ENCODE results near the gene NR4A1. TPM values are rescaled to one million over a fixed set of nuclear protein-coding genes. Genes with fewer than 3 reads are reported as not detected.

Gene NR4A1
- total and polyA plus RNA-seq, 9 of the 15 experiments (the other 6 are each of a cell fraction or from before 2014, with no cell fraction given) = 0.07 to 4.7 (median 1.9) TPM; not detected in 1

DNA sequence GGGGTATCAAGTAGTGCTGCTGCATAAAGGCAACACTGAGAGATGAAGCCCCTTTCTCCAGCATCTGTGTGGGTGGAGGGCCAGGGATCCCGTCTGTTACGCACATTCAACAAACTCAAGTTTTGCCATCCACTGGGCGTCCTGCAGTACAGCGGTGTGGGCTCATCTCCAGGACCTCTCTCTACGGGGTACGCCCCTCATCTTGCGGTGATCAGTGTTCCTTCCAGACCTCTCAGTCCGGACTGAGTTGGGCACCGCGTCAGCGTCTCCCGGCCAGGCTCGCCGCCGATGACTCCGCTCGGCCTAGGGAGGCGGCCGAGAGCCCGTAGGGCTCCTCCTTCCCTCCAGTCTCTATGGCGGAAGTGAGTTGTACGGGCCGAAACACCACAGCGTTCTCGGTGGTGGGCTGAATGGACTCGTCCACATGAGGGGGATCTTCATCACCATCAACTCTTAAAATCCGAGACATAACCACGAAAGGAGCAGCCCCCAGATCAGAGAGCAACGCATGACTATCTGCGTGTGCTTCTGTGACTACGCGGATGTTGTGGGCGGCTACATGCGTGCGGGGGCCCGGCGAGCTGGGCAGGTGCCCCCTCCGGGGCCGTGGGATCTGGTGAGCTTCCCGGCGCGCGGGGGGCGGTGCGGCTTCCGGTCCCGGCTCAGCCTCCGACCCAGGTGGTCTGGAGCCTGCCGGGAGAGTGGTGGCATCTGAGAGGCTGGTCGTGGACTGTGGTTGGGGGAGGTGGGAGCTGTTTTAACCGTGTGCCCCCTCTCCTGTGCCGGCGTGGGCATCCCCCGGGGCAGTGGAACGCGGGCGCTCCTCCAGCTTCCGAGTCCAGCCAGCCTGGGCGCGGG is 18.3 kb downstream of the NR4A1 start, which contains the start of gene ATG101 (continued):
- no peak for TF ChIP-seq ZNF23 (CRISPR knock-in tag; IDR thresholded peaks at IDR 0.05)
- 0 out of 2 replicates have a peak, but pooled peaks have one; percentile 17 for TF ChIP-seq ZNF263 (CRISPR knock-in tag; IDR thresholded peaks at IDR 0.05; ENCODE audit: borderline replicate concordance)
- TF ChIP-seq TAF9B (IDR thresholded peaks at IDR 0.05; ENCODE audit: partially characterized antibody) = no peak
- peak; percentile 11; the same call in 1 of the 2 replicates for TF ChIP-seq RAD51 (IDR thresholded peaks at IDR 0.05; ENCODE audit: borderline replicate concordance, low read depth)
- peak; percentile 29; the same call in 1 of the 2 replicates for TF ChIP-seq STAT5A (IDR thresholded peaks at IDR 0.05; ENCODE audit: borderline replicate concordance, low read length)
- TF ChIP-seq ETS1 (conservative IDR thresholded peaks at IDR 0.05; ENCODE audit: control insufficient read depth, low read depth, low read length) = peak; percentile 49
- TF ChIP-seq ZFP30 (CRISPR knock-in tag; IDR thresholded peaks at IDR 0.05; ENCODE audit: borderline replicate concordance) = no peak
- peak; percentile 73 for TF ChIP-seq MAFF (IDR thresholded peaks at IDR 0.05; ENCODE audit: low read length)
- peak; percentile 68; the same call in 1 of the 2 replicates for TF ChIP-seq TRIM28 (IDR thresholded peaks at IDR 0.05)
- TF ChIP-seq ZNF384 (IDR thresholded peaks at IDR 0.05; ENCODE audit: low read depth, low read length) = peak; percentile 72
- no peak for TF ChIP-seq ZNF140 (CRISPR knock-in tag; IDR thresholded peaks at IDR 0.05)
- peak; percentile 96 for TF ChIP-seq ZBTB40 (IDR thresholded peaks at IDR 0.05)
- no peak for TF ChIP-seq ZBTB40 (CRISPR knock-in tag; IDR thresholded peaks at IDR 0.05)
- no peak for TF ChIP-seq RBM14 (IDR thresholded peaks at IDR 0.05; ENCODE audit: borderline replicate concordance, insufficient read depth, low read depth, low read length)
- no peak for TF ChIP-seq NR1H2 (CRISPR knock-in tag; IDR thresholded peaks at IDR 0.05)
- no peak for TF ChIP-seq YBX1 (IDR thresholded peaks at IDR 0.05)
- peak; percentile 89 for TF ChIP-seq SMAD4 (CRISPR knock-in tag; conservative IDR thresholded peaks at IDR 0.05)
- TF ChIP-seq CBX5 (IDR thresholded peaks at IDR 0.05; ENCODE audit: borderline replicate concordance, low read depth) = peak; percentile 34; the same call in 1 of the 2 replicates
- TF ChIP-seq BCOR (IDR thresholded peaks at IDR 0.05) = peak; percentile 35; the same call in 1 of the 2 replicates

Data from K562 (cell line).